PFSK-1 (cell line): Measurements from ENCODE around the gene PPP4R2.

Experiments
- FOXP2 ChIP-seq: optimal IDR thresholded peaks from 2 replicates; pipeline ENCODE3; 2011; ENCODE audit warnings: borderline replicate concordance, control low read depth, inconsistent platforms; ENCODE audit not compliant: insufficient read depth; ENCODE audit errors: extremely low read length, extremely low read depth
- POLR2AphosphoS5 ChIP-seq: IDR thresholded peaks from 2 replicates; pipeline ENCODE4 v1.6.1; 2012; ENCODE audit warnings: low read depth, mild to moderate bottlenecking, control low read depth, low read length, moderate library complexity
- REST ChIP-seq, 2 experiments: IDR thresholded peaks; 2 replicates each; pipeline versions ENCODE4 v1.6.1 to v1.8.0; 2011 to 2012; ENCODE audit warnings: low read depth in 2 of 2, low read length in 2 of 2, control low read depth in 1 of 2, inconsistent platforms in 1 of 2, mild to moderate bottlenecking in 1 of 2, moderate library complexity in 1 of 2; ENCODE audit not compliant: insufficient read depth in 1 of 2
- SIN3A ChIP-seq: IDR thresholded peaks from 2 replicates; pipeline ENCODE4 v1.6.1; 2012; ENCODE audit warnings: mild to moderate bottlenecking, low read length, moderate library complexity, borderline replicate concordance; ENCODE audit not compliant: insufficient read depth
- TAF1 ChIP-seq: IDR thresholded peaks from 2 replicates; pipeline ENCODE4 v1.6.1; 2012; ENCODE audit warnings: low read length, control low read depth, borderline replicate concordance; ENCODE audit not compliant: insufficient read depth

PPP4R2 gene

GRCh38 chr3:73055583-73055982 lies 59.0 kb downstream of the PPP4R2 start:
- TF ChIP-seq POLR2AphosphoS5: no peak
- TF ChIP-seq REST (IDR thresholded peaks at IDR 0.05; ENCODE audit: insufficient read depth in 1 of 2, low read depth in 2 of 2, low read length in 2 of 2): no peak
- no peak for TF ChIP-seq SIN3A
- no peak for TF ChIP-seq FOXP2
- no peak for TF ChIP-seq TAF1

- no peak for TF ChIP-seq POLR2AphosphoS5
- TF ChIP-seq FOXP2: no peak
- TF ChIP-seq SIN3A: no peak
- TF ChIP-seq REST (IDR thresholded peaks at IDR 0.05; ENCODE audit: insufficient read depth in 1 of 2, low read depth in 2 of 2, low read length in 2 of 2): no peak
- no peak for TF ChIP-seq TAF1
Measured at GRCh38 chr3:73056014-73056844, 59.6 kb downstream of the PPP4R2 start.

GRCh38 chr3:73056845-73057150 lies 60.2 kb downstream of the PPP4R2 start:
- TF ChIP-seq TAF1 (no peak), SIN3A (no peak), FOXP2 (no peak)

GRCh38 chr3:73060302-73060723 lies 63.7 kb downstream of the PPP4R2 start:
- TF ChIP-seq TAF1 (no peak), POLR2AphosphoS5 (no peak), FOXP2 (no peak), REST (IDR thresholded peaks at IDR 0.05; ENCODE audit: insufficient read depth in 1 of 2, low read depth in 2 of 2, low read length in 2 of 2) (no peak), SIN3A (no peak)

GRCh38 chr3:73061416-73061815 lies 64.8 kb downstream of the PPP4R2 start, which contains the start of gene EBLN2:
Gene EBLN2, plus strand, starts transcription at chr3:73061659. Its CDS starts 423 bp downstream, at chr3:73062082.
- no peak for TF ChIP-seq REST (IDR thresholded peaks at IDR 0.05; ENCODE audit: insufficient read depth in 1 of 2, low read depth in 2 of 2, low read length in 2 of 2)
- no peak for TF ChIP-seq POLR2AphosphoS5
- no peak for TF ChIP-seq SIN3A
- TF ChIP-seq TAF1: no peak
- TF ChIP-seq FOXP2: no peak
